Psoas muscle (tissue), 8 donors: ENCODE data around the gene KLHL5. TPM values are rescaled to one million over a fixed set of nuclear protein-coding genes. Genes with fewer than 3 reads are reported as not detected.

Experiments
- ATAC-seq, 4 donors: fragments of 200-7000 bp; cut with Tn5 transposase; one replicate each; pipeline ENCODE4 v1.9.1; 2020; ENCODE audit warnings: moderate library complexity in 3 of 4, mild to moderate bottlenecking in 2 of 4
- DNase-seq, 2 donors: peaks; one replicate each; pipeline ENCODE4 v3.0.0-alpha.2; 2020
- H3K27ac ChIP-seq: fragments of 200-600 bp; one replicate; pipeline ENCODE4 v1.8.0; 2022
- H3K27me3 ChIP-seq, 3 donors: fragments of 200-600 bp in 1 of 3; one replicate each; pipeline versions ENCODE4 v1.6.1 to v1.8.0; 2013 to 2022; ENCODE audit warnings: low read length in 2 of 3, mild to moderate bottlenecking in 2 of 3, moderate library complexity in 1 of 3; ENCODE audit not compliant: insufficient read depth in 3 of 3
- H3K36me3 ChIP-seq, 2 donors: fragments of 200-600 bp in 1 of 2; one replicate each; pipeline versions ENCODE4 v1.6.1 to v1.8.0; 2013 to 2022; ENCODE audit warnings: low read depth in 1 of 2, mild to moderate bottlenecking in 1 of 2, moderate library complexity in 1 of 2; ENCODE audit not compliant: insufficient read depth in 1 of 2
- H3K4me1 ChIP-seq: fragments of 200-600 bp; one replicate; pipeline ENCODE4 v1.8.0; 2022
- H3K4me3 ChIP-seq: fragments of 200-600 bp; one replicate; pipeline ENCODE4 v1.8.0; 2022; ENCODE audit warnings: mild to moderate bottlenecking
- H3K9me3 ChIP-seq: fragments of 200-600 bp; one replicate; pipeline ENCODE4 v1.8.0; 2022
- WGBS, 3 donors: extraction: QIAGEN DNeasy Blood & Tissue Kit; methylation state at CpG; one replicate each; pipeline versions ENCODE4 v1.1.6 to v1.1.7; 2013; 5-methylcytosine and 5-hydroxymethylcytosine counted together
- intact Hi-C, 2 donors: fragments of 100-400 bp; cut with DNase I; formaldehyde crosslinking; loops; one replicate each; pipeline versions ENCODE4 v1.11.0 to v1.14.2; 2022
- polyA plus RNA-seq, 3 donors: library from polyadenylated mRNA; stranded (reverse); fragments of 200-250 nt; gene quantifications; one replicate each; pipeline ENCODE4 v1.2.3, GENCODE V29; 2013
- total RNA-seq, 4 donors: library from RNA; stranded (reverse); fragmentation: NEBNext Ultra II Directional in 2 of 4; extraction: Animal tissue kit (Norgen Biotek cat#: 25700) in 2 of 4; gene quantifications; one replicate each; pipeline versions ENCODE4 v1.2.1 to v1.2.4, GENCODE V29; 2021 to 2023
- TF ChIP-seq, protein P1 (sequence below): fragments of 200-600 bp; IDR thresholded peaks from one replicate; pipeline ENCODE4 v1.8.0; 2022; ENCODE audit warnings: antibody characterized with exemption
- donor health status: healthy with polysubstance abuse.
- donor health status: DM: no; HTN: no; CAD: no; lungs with moderate emphysema.
- donor health status: Bipolar disorder and iron deficiency.
- donor health status: healthy.
- donor health status: DM: yes; HTN: yes; CAD: no.
- donor health status: DM: no; HTN: no; CAD: no.
- donor health status: DM: no; HTN: no; CAD: no.
- donor health status: DM: yes; HTN: yes; CAD: no.

Gene KLHL5
- total and polyA plus RNA-seq, 7 donors, result 6.7 to 14.9 (median 10.1) TPM

DNA sequence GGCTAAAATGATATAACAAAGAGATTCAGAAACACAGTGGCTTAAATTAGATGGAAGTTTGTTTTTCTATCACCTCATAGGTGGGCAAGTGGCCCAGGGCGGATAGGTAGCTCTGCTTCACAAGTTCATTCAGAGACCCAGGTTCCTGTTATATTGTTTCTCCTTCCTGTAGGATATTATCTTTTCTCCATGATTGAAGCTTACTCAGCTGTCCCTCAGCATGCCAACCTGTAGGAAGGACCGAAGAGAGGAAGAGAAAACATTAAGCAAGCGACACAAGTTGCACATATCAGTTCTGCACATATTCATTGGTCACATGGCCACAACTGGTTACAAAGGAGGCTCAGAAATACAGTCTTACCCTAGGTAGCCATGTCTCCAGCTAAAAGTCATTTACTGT, 6.9 kb downstream of the KLHL5 start:
- Histone ChIP-seq H3K36me3 (no peaks in the 10 kb centered on the region), H3K27me3 (no peaks in the 10 kb centered on the region), H3K9me3 (no peaks in the 10 kb centered on the region), H3K27ac (no peak overlapping the region), H3K4me3 (no peak overlapping the region), H3K4me1 (no peaks in the 10 kb centered on the region)
- ATAC-seq (no peak), DNase-seq (no peak)
- TF ChIP-seq, protein P1, sequence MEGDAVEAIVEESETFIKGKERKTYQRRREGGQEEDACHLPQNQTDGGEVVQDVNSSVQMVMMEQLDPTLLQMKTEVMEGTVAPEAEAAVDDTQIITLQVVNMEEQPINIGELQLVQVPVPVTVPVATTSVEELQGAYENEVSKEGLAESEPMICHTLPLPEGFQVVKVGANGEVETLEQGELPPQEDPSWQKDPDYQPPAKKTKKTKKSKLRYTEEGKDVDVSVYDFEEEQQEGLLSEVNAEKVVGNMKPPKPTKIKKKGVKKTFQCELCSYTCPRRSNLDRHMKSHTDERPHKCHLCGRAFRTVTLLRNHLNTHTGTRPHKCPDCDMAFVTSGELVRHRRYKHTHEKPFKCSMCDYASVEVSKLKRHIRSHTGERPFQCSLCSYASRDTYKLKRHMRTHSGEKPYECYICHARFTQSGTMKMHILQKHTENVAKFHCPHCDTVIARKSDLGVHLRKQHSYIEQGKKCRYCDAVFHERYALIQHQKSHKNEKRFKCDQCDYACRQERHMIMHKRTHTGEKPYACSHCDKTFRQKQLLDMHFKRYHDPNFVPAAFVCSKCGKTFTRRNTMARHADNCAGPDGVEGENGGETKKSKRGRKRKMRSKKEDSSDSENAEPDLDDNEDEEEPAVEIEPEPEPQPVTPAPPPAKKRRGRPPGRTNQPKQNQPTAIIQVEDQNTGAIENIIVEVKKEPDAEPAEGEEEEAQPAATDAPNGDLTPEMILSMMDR, result no peak
- 81 to 87% (median 86%) methylated on average over 3 of the region's 3 CpGs for WGBS, 3 donors
- intact Hi-C loops, result no loop called here

DNA sequence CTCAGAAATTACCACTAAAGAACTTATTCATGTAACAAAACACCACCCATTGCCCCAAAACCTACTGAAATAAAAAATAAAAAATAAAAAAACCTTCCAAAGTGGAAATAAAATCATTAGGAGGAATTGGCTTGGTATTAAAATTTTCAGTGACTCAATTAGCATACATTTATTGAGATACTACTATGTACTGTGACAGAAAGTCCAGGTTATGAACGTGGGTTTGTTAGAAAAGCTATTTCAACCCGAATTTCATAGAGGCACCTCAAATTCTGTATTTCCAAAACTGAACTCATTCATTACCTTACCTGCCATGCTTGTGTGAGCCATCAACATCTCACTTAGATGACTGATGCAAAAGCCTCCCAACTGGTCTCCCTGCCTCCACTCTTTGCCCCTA, 16.8 kb downstream of the KLHL5 start:
- Histone ChIP-seq H3K9me3 (no peaks in the 10 kb centered on the region), H3K4me1 (no peaks in the 10 kb centered on the region), H3K4me3 (no peak overlapping the region), H3K36me3 (peaks cover 3 to 9% of the 10 kb centered on the region in 2 donors), H3K27ac (no peak overlapping the region), H3K27me3 (no peaks in the 10 kb centered on the region)
- no peak for ATAC-seq
- intact Hi-C loops, result no loop called here
- no peak for DNase-seq
- TF ChIP-seq, protein P1, result no peak
- WGBS, 3 donors, result 91 to 96% (median 93%) methylated on average over 2 of the region's 2 CpGs

- Histone ChIP-seq H3K27me3 (no peaks in the 10 kb centered on the region), H3K4me1 (peaks cover 5% of the 10 kb centered on the region), H3K36me3 (peaks cover 3 to 9% of the 10 kb centered on the region in 2 donors), H3K9me3 (no peaks in the 10 kb centered on the region), H3K4me3 (no peak overlapping the region), H3K27ac (no peak overlapping the region)
- ATAC-seq (no peak), DNase-seq (no peak)
- intact Hi-C loops, result no loop called here
- TF ChIP-seq, protein P1, result no peak
These were observed 21.1 kb downstream of the KLHL5 start for GRCh38 chr4:39083164-39083563.

- WGBS, 3 donors, result 39 to 49% (median 42%) methylated on average over 5 of the region's 5 CpGs
- H3K27ac ChIP-seq, result no peak overlapping the region
These were observed 23.9 kb downstream of the KLHL5 start for GRCh38 chr4:39085891-39086290.

DNA sequence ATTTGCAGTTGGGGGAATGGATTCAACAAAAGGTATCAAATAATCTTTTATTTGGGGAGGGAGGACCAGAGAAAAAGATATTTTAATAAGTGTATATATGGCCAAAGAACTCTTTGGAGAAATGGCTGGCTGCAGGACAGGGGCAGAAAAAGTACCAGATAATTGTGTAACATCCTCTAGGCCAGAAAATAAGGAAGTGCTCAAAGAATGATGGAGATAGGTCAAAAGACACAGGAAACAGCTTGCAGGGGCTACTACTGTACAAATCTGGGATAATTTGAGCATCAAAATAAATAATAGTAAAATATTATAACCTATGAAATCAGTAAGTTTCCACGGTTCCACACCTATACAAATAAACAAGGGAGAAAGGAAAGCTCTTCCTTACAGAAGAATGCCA, 34.8 kb downstream of the KLHL5 start:
- intact Hi-C loops, result no loop called here
- Histone ChIP-seq H3K9me3 (no peaks in the 10 kb centered on the region), H3K27me3 (no peaks in the 10 kb centered on the region), H3K27ac (no peak overlapping the region), H3K4me1 (no peaks in the 10 kb centered on the region), H3K4me3 (no peak overlapping the region), H3K36me3 (peaks cover 0 to 10% of the 10 kb centered on the region in 2 donors)
- TF ChIP-seq, protein P1, result no peak
- WGBS, 3 donors, result 93 to 100% (median 95%) methylated on average over 1 of the region's 1 CpG
- no peak for DNase-seq
- no peak for ATAC-seq

More at GRCh38 chr4:39085891-39086290, 23.9 kb downstream of the KLHL5 start:
- TF ChIP-seq, protein P1, result no peak
- DNase-seq (no peak), ATAC-seq (peak; percentile 49 to 88 (median 83))
- H3K9me3 ChIP-seq, result no peaks in the 10 kb centered on the region
- H3K27me3 ChIP-seq, result no peaks in the 10 kb centered on the region
- intact Hi-C loops, result no loop called here
- no peak overlapping the region for H3K4me3 ChIP-seq
- peaks cover 3 to 9% of the 10 kb centered on the region in 2 donors for H3K36me3 ChIP-seq
- peaks cover 10% of the 10 kb centered on the region for H3K4me1 ChIP-seq
